Activated T-cell treated with anti-CD3 and anti-CD28 coated beads, Interleukin-2, amount 50 U/mL, for 4 hours (primary cell): ENCODE data around the gene ZNF439. TPM values are rescaled to one million over a fixed set of nuclear protein-coding genes. Genes with fewer than 3 reads are reported as not detected.
"Not testable (repeated sequence)": the region's sequence is repeated elsewhere in the genome, so short reads cannot be mapped to it uniquely, and the experiment has no call there.

ENCODE experiments used
- ATAC-seq, 2 donors: fragments of 200-7000 bp; cut with Tn5 transposase; one replicate each; pipeline ENCODE4 v1.10.0; 2021
- DNase-seq: peaks from one replicate; pipeline ENCODE4 v3.0.0-alpha.2; 2020
- H3K27me3 Mint-ChIP-seq: one replicate; pipeline ENCODE4 v1.8.0; 2021; ENCODE audit warnings: low read depth, mixed read lengths
- H3K36me3 Mint-ChIP-seq: one replicate; pipeline ENCODE4 v1.8.0; 2022; ENCODE audit warnings: mixed read lengths; ENCODE audit not compliant: insufficient read depth
- H3K4me1 Mint-ChIP-seq: one replicate; pipeline ENCODE4 v1.8.0; 2021; ENCODE audit warnings: low read depth, mixed read lengths
- H3K4me3 Mint-ChIP-seq: one replicate; pipeline ENCODE4 v1.8.0; 2021; ENCODE audit warnings: mild to moderate bottlenecking, moderate library complexity, mixed read lengths
- H3K9me3 Mint-ChIP-seq: one replicate; pipeline ENCODE4 v1.8.0; 2021; ENCODE audit warnings: mixed read lengths
- total RNA-seq, 3 donors: library from RNA; stranded (reverse); gene quantifications; one replicate each; pipeline ENCODE4 v1.2.1, GENCODE V29; 2021

ZNF439 gene
- total RNA-seq, 3 donors from 2014 or later = 1.9 to 3.3 (median 2.9) TPM

- ATAC-seq (peak in 1 of 2 donors; percentile 6), DNase-seq (no peak)
- Mint-ChIP-seq H3K27me3 (no peaks in the 10 kb centered on the region), H3K4me3 (peak overlapping the region; percentile 87), H3K36me3 (peaks cover 8% of the 10 kb centered on the region), H3K9me3 (no peaks in the 10 kb centered on the region), H3K4me1 (peaks cover 25% of the 10 kb centered on the region)
These were observed 329 bp upstream of the ZNF439 start for GRCh38 chr19:11848200-11848593.

- not testable (repeated sequence) for H3K9me3 Mint-ChIP-seq, ATAC-seq, DNase-seq, H3K27me3 Mint-ChIP-seq, H3K4me3 Mint-ChIP-seq
- Mint-ChIP-seq H3K36me3 (peaks cover 18% of the 10 kb centered on the region), H3K4me1 (peaks cover 25% of the 10 kb centered on the region)
These were observed 1.8 kb downstream of the ZNF439 start for GRCh38 chr19:11850289-11850688.

GRCh38 chr19:11853358-11853757 lies 4.8 kb downstream of the ZNF439 start:
- ATAC-seq (no peak), DNase-seq (no peak)
- Mint-ChIP-seq H3K9me3 (peaks cover 26% of the 10 kb centered on the region), H3K4me1 (peaks cover 19% of the 10 kb centered on the region), H3K4me3 (no peak overlapping the region), H3K36me3 (peaks cover 36% of the 10 kb centered on the region), H3K27me3 (no peaks in the 10 kb centered on the region)

GRCh38 chr19:11856596-11857250 lies 8.2 kb downstream of the ZNF439 start:
- Mint-ChIP-seq H3K4me1 (peaks cover 2% of the 10 kb centered on the region), H3K4me3 (no peak overlapping the region), H3K9me3 (peaks cover 58% of the 10 kb centered on the region), H3K27me3 (no peaks in the 10 kb centered on the region), H3K36me3 (peaks cover 45% of the 10 kb centered on the region)
- DNase-seq (no peak), ATAC-seq (no peak)

- no peaks in the 10 kb centered on the region for H3K27me3 Mint-ChIP-seq
- DNase-seq = no peak
- H3K4me1 Mint-ChIP-seq = no peaks in the 10 kb centered on the region
- no peak for ATAC-seq
- peaks cover 75% of the 10 kb centered on the region for H3K9me3 Mint-ChIP-seq
- no peak overlapping the region for H3K4me3 Mint-ChIP-seq
- H3K36me3 Mint-ChIP-seq = peaks cover 50% of the 10 kb centered on the region
These were observed 12.2 kb downstream of the ZNF439 start for GRCh38 chr19:11860721-11861120.

DNA sequence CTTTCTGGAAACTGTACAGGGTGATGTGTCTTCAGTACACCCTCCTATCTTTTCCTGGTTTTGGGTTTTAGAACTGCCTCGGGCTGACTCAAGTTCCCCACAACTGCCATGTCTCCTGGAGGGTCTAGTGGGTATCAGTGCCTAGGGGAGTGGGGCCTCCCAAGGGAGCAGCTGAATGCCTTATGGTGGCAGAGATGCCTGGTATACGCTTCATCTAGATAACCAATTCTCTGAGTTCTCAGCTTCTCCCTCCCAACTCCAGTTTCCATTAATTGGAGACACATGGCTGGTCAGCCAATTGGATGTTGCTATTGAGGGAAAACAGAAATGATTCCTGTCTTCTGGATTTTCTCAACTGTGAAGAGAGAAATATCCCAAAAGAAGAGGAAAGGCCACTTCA lies 12.8 kb downstream of the ZNF439 start:
- Mint-ChIP-seq H3K27me3 (no peaks in the 10 kb centered on the region), H3K4me1 (no peaks in the 10 kb centered on the region), H3K36me3 (peaks cover 49% of the 10 kb centered on the region), H3K4me3 (no peak overlapping the region), H3K9me3 (peaks cover 72% of the 10 kb centered on the region)
- ATAC-seq (no peak), DNase-seq (no peak)

GRCh38 chr19:11867766-11868165 lies 19.2 kb downstream of the ZNF439 start:
- not testable (repeated sequence) for H3K4me3 Mint-ChIP-seq, DNase-seq, ATAC-seq, H3K4me1 Mint-ChIP-seq, H3K27me3 Mint-ChIP-seq
- Mint-ChIP-seq H3K36me3 (peaks cover 45% of the 10 kb centered on the region), H3K9me3 (peaks cover 55% of the 10 kb centered on the region)

GRCh38 chr19:11868188-11868587 lies 19.7 kb downstream of the ZNF439 start:
- peaks cover 44% of the 10 kb centered on the region for H3K36me3 Mint-ChIP-seq
- DNase-seq (no peak), ATAC-seq (no peak)
- H3K4me1 Mint-ChIP-seq = no peaks in the 10 kb centered on the region
- H3K27me3 Mint-ChIP-seq = no peaks in the 10 kb centered on the region
- no peak overlapping the region for H3K4me3 Mint-ChIP-seq
- peaks cover 54% of the 10 kb centered on the region for H3K9me3 Mint-ChIP-seq

GRCh38 chr19:11872624-11873023 lies 24.1 kb downstream of the ZNF439 start:
- Mint-ChIP-seq H3K4me3 (no peak overlapping the region), H3K4me1 (no peaks in the 10 kb centered on the region), H3K36me3 (peaks cover 17% of the 10 kb centered on the region), H3K9me3 (peaks cover 29% of the 10 kb centered on the region), H3K27me3 (no peaks in the 10 kb centered on the region)
- no peak for DNase-seq
- no peak for ATAC-seq

DNA sequence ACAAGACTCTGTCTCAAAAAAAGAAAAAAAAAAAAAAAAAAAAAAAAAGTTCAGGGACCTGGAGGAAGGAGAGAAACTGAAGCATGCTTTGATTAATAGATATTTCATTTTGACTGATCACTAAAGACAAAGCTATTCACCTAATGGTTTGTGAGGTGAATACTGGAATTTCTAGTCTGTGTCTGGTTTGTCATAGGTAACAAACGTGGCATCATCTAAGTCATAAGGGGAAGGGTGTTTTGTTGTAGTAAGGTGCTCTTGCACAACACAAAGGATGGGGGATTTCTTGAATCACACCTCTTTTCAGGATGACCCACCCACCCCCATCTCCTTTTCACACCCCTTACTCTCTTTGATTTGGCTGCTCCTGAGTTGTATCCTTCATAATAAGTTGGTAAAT lies 25.2 kb downstream of the ZNF439 start:
- Mint-ChIP-seq H3K4me3 (no peak overlapping the region), H3K27me3 (no peaks in the 10 kb centered on the region), H3K4me1 (no peaks in the 10 kb centered on the region), H3K36me3 (peaks cover 6% of the 10 kb centered on the region), H3K9me3 (peaks cover 18% of the 10 kb centered on the region)
- DNase-seq = no peak
- no peak for ATAC-seq

- not testable (repeated sequence) for H3K36me3 Mint-ChIP-seq, H3K27me3 Mint-ChIP-seq, H3K4me1 Mint-ChIP-seq, H3K9me3 Mint-ChIP-seq, H3K4me3 Mint-ChIP-seq
- peak; percentile 32 for DNase-seq
- peak; percentile 48 to 57 for ATAC-seq
These were observed 31.3 kb downstream of the ZNF439 start for GRCh38 chr19:11879687-11880266.

GRCh38 chr19:11880598-11880997 lies 32.1 kb downstream of the ZNF439 start:
- Mint-ChIP-seq H3K4me1 (no peaks in the 10 kb centered on the region), H3K4me3 (no peak overlapping the region), H3K36me3 (no peaks in the 10 kb centered on the region), H3K27me3 (no peaks in the 10 kb centered on the region), H3K9me3 (no peaks in the 10 kb centered on the region)
- ATAC-seq = no peak
- no peak for DNase-seq

DNA sequence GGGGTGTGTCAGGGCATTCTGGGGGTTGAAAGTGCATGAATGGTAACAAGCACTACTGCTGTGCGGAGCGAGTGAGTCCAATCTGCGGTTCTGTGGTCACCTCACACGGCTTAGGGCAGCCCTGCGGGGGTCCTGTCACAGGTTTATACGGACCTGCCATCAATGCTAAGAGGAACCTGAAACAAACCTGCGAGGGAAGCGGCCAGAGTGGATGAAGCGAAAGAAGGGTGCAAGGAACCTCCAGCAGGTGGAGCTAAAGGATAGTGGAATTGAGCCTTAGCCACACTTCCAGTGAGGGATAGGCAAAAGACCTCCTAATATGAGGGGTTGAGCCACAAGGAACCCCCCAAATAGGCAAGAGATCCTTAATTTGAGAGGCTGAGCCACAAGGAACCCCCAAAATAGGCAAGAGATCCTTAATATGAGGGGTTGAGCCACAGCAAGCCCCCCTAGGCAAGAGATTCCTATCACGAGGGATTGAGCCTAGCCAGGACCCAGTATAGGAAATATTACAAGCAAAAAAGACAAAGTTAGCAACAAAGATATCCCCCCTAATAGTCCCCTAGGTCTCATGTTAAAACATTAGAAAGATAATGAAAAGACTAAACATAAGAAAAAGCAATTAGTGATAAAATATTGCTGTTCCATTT lies 32.8 kb downstream of the ZNF439 start:
- no peaks in the 10 kb centered on the region for H3K27me3 Mint-ChIP-seq
- H3K4me1 Mint-ChIP-seq = no peaks in the 10 kb centered on the region
- H3K9me3 Mint-ChIP-seq = peaks cover 2% of the 10 kb centered on the region
- no peaks in the 10 kb centered on the region for H3K36me3 Mint-ChIP-seq
- ATAC-seq (peak; percentile 63 to 65), DNase-seq (peak; percentile 57)
- H3K4me3 Mint-ChIP-seq = no peak overlapping the region

GRCh38 chr19:11882606-11883005 lies 34.1 kb downstream of the ZNF439 start:
- Mint-ChIP-seq H3K4me1 (peaks cover 8% of the 10 kb centered on the region), H3K27me3 (no peaks in the 10 kb centered on the region), H3K9me3 (peaks cover 4% of the 10 kb centered on the region), H3K36me3 (no peaks in the 10 kb centered on the region), H3K4me3 (no peak overlapping the region)
- ATAC-seq (no peak), DNase-seq (no peak)

- ATAC-seq = peak in 1 of 2 donors; percentile 10
- DNase-seq = no peak
- H3K27me3 Mint-ChIP-seq = no peaks in the 10 kb centered on the region
- peaks cover 4% of the 10 kb centered on the region for H3K9me3 Mint-ChIP-seq
- H3K36me3 Mint-ChIP-seq = no peaks in the 10 kb centered on the region
- H3K4me1 Mint-ChIP-seq = peaks cover 24% of the 10 kb centered on the region
- peak overlapping the region; percentile 86 for H3K4me3 Mint-ChIP-seq
These were observed 38.7 kb downstream of the ZNF439 start for GRCh38 chr19:11887234-11887610.
